Keratinocyte (primary cell): ENCODE results near the gene KLHL21. TPM values are rescaled to one million over a fixed set of nuclear protein-coding genes. Genes with fewer than 3 reads are reported as not detected.
A peak's percentile ranks its signal among the peaks of the same experiment; 100 is the strongest.

Experiments
- DNase-seq: peaks from one replicate; pipeline ENCODE4 v3.0.0-alpha.2; 2011; ENCODE audit warnings: low read depth, missing footprints, low spot score
- FAIRE-seq: peaks from 2 replicates; lab custom pipeline; 2011; peaks lifted over from hg19 to GRCh38; lab: Jason Lieb, UNC
- H2AFZ ChIP-seq: 2 replicates; pipeline ENCODE4 v1.6.0; 2012; ENCODE audit warnings: low read length, control low read depth, inconsistent platforms; ENCODE audit not compliant: control insufficient read depth
- H3K27ac ChIP-seq: 2 replicates; pipeline ENCODE4 v1.5.1; 2011; ENCODE audit warnings: low read length; ENCODE audit not compliant: control insufficient read depth, insufficient read depth
- H3K27me3 ChIP-seq: 3 replicates; pipeline ENCODE4 v1.6.0; 2011; ENCODE audit warnings: low read length; ENCODE audit not compliant: control insufficient read depth, insufficient read depth; ENCODE audit errors: extremely low read depth
- H3K36me3 ChIP-seq, 2 experiments: 2 replicates in 1 of 2; 3 replicates in 1 of 2; pipeline ENCODE4 v1.5.1; 2011; ENCODE audit warnings: low read length in 2 of 2, mild to moderate bottlenecking in 1 of 2; ENCODE audit not compliant: control insufficient read depth in 2 of 2, insufficient read depth in 2 of 2; ENCODE audit errors: extremely low read depth in 1 of 2
- H3K4me1 ChIP-seq: 3 replicates; pipeline ENCODE4 v1.5.1; 2011; ENCODE audit warnings: low read length; ENCODE audit not compliant: control insufficient read depth, insufficient read depth; ENCODE audit errors: extremely low read depth
- H3K4me2 ChIP-seq: 3 replicates; pipeline ENCODE4 v1.6.0; 2011; ENCODE audit warnings: low read depth, low read length; ENCODE audit not compliant: control insufficient read depth, insufficient read depth; ENCODE audit errors: extremely low read depth
- H3K4me3 ChIP-seq, 3 experiments: fragments of 200-600 bp in 1 of 3; sonication (generic) in 1 of 3; 2 replicates in 2 of 3; 3 replicates in 1 of 3; pipeline ENCODE4 v1.5.1; 2011 to 2016; ENCODE audit warnings: low read length in 3 of 3, mild to moderate bottlenecking in 3 of 3, control low read depth in 2 of 3, inconsistent platforms in 1 of 3, low read depth in 1 of 3, mixed read lengths in 1 of 3, mixed run types in 1 of 3, moderate library complexity in 1 of 3; ENCODE audit not compliant: control insufficient read depth in 2 of 3, insufficient read depth in 2 of 3; ENCODE audit errors: extremely low read depth in 1 of 3
- H3K79me2 ChIP-seq: 2 replicates; pipeline ENCODE4 v1.6.0; 2012; ENCODE audit warnings: low read length; ENCODE audit not compliant: control insufficient read depth, insufficient read depth
- H3K9ac ChIP-seq: 3 replicates; pipeline ENCODE4 v1.6.0; 2011; ENCODE audit warnings: low read length; ENCODE audit not compliant: control insufficient read depth, insufficient read depth; ENCODE audit errors: extremely low read depth
- H3K9me1 ChIP-seq: 3 replicates; pipeline ENCODE4 v1.6.0; 2011; ENCODE audit warnings: low read length; ENCODE audit not compliant: control insufficient read depth, insufficient read depth; ENCODE audit errors: extremely low read depth
- H3K9me3 ChIP-seq: 2 replicates; pipeline ENCODE4 v1.5.1; 2012; ENCODE audit warnings: low read depth, low read length; ENCODE audit not compliant: control insufficient read depth
- H4K20me1 ChIP-seq: 3 replicates; pipeline ENCODE4 v1.6.0; 2011; ENCODE audit warnings: low read length; ENCODE audit not compliant: control insufficient read depth, insufficient read depth; ENCODE audit errors: extremely low read depth
- CTCF ChIP-seq, 3 experiments: IDR thresholded peaks in 1 of 3; conservative IDR thresholded peaks in 1 of 3; optimal IDR thresholded peaks in 1 of 3; 2 replicates in 2 of 3; 3 replicates in 1 of 3; pipeline versions ENCODE3 to v1.5.1; 2011; ENCODE audit warnings: low read length in 3 of 3, mild to moderate bottlenecking in 3 of 3, moderate library complexity in 2 of 3, control low read depth in 1 of 3, inconsistent platforms in 1 of 3; ENCODE audit not compliant: insufficient read depth in 2 of 3; ENCODE audit errors: extremely low read depth in 1 of 3
- EZH2 ChIP-seq: IDR thresholded peaks from one replicate; pipeline ENCODE4 v1.6.1; 2012; ENCODE audit warnings: inconsistent platforms, mild to moderate bottlenecking, low read length, moderate library complexity
- dilution Hi-C: fragments of 300-500 bp; cut with MboI; formaldehyde crosslinking; loops from one replicate; pipeline ENCODE4 v1.7.0; 2020; ENCODE audit warnings: low sequenced_read_pairs; ENCODE audit not compliant: extremely low pct_ligation_motif_present
- polyA plus RNA-seq, 5 experiments: library from polyadenylated mRNA; depleted of rRNA in 3 of 5; stranded (reverse) in 3 of 5; stranded (forward) in 1 of 5; unstranded in 1 of 5; fragments of >200 nt; gene quantifications; 1 replicate in 1 of 5; 2 replicates in 3 of 5; 3 replicates in 1 of 5; pipeline versions ENCODE4 v1.2.1 to v1.2.3, GENCODE V29; 2011 to 2012; ENCODE audit warnings: missing spikeins in 2 of 5, low read depth in 1 of 5, low replicate concordance in 1 of 5

The KLHL21 gene
- polyA plus RNA-seq, 1 donor (not counting 4 experiments of a cell fraction or from before 2014, with no cell fraction given): 24.8 TPM

- H3K79me2 ChIP-seq: peaks cover 27% of the 10 kb centered on the region
- H3K4me2 ChIP-seq: no peak overlapping the region
- H3K4me3 ChIP-seq: no peak overlapping the region
- H3K27ac ChIP-seq: no peak overlapping the region
- no peaks in the 10 kb centered on the region for H3K27me3 ChIP-seq
- no peak overlapping the region for H3K9ac ChIP-seq
- no peak overlapping the region for H2AFZ ChIP-seq
- H3K4me1 ChIP-seq: peaks cover 11% of the 10 kb centered on the region
- TF ChIP-seq CTCF (optimal IDR thresholded peaks at IDR 0.05 in 1 of 3, IDR thresholded peaks at IDR 0.05 in 1 of 3, conservative IDR thresholded peaks at IDR 0.05 in 1 of 3; ENCODE audit: extremely low read depth in 1 of 3, insufficient read depth in 2 of 3, low read length in 3 of 3) (no peak), EZH2 (no peak)
- no peaks in the 10 kb centered on the region for H3K9me1 ChIP-seq
- DNase-seq (no peak), FAIRE-seq (no peak)
- H4K20me1 ChIP-seq: no peaks in the 10 kb centered on the region
- peaks cover 12 to 17% of the 10 kb centered on the region in 2 experiments for H3K36me3 ChIP-seq
- dilution Hi-C loops: no loop called here
- no peaks in the 10 kb centered on the region for H3K9me3 ChIP-seq
Measured at GRCh38 chr1:6627031-6627430, 24.4 kb upstream of the KLHL21 start.

GRCh38 chr1:6625584-6626149, 23.0 kb upstream of the KLHL21 start:
- Histone ChIP-seq H3K9me1 (no peaks in the 10 kb centered on the region), H2AFZ (peak overlapping the region; percentile 74), H3K9ac (peak overlapping the region; percentile 80), H3K79me2 (peaks cover 31% of the 10 kb centered on the region), H3K9me3 (no peaks in the 10 kb centered on the region), H3K4me2 (peak overlapping the region; percentile 82), H3K27ac (peak overlapping the region; percentile 67), H3K36me3 (peaks cover 18 to 21% of the 10 kb centered on the region in 2 experiments), H3K4me1 (peaks cover 11% of the 10 kb centered on the region), H3K27me3 (no peaks in the 10 kb centered on the region), H3K4me3 (peak overlapping the region; percentile 66 to 91 (median 88)), H4K20me1 (peaks cover 2% of the 10 kb centered on the region)
- FAIRE-seq (no peak), DNase-seq (no peak)
- dilution Hi-C loops: no loop called here
- no peak for TF ChIP-seq CTCF (optimal IDR thresholded peaks at IDR 0.05 in 1 of 3, IDR thresholded peaks at IDR 0.05 in 1 of 3, conservative IDR thresholded peaks at IDR 0.05 in 1 of 3; ENCODE audit: extremely low read depth in 1 of 3, insufficient read depth in 2 of 3, low read length in 3 of 3)
- no peak for TF ChIP-seq EZH2
